ENCODE measurements around the gene ZFAND3.

DNA sequence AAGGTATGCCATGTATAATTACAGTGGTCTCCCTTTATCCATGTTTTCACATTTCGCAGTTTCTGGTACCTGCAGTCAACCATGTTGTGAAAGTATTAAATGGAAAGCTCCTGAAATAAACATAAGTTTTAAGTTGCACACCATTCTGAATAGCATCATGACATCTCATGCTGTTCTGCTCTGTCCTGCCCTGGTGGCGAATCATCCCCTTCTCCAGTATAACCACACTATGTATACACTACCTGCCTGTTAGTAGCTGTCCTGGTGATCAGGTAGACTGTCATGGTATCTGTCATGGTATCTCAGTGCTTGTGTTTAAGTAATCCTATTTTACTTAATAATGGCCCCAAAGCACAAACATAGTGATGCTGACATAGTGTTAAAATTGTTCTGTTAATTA is 97.1 kb downstream of the ZFAND3 start:
- TF ChIP-seq, protein P1, sequence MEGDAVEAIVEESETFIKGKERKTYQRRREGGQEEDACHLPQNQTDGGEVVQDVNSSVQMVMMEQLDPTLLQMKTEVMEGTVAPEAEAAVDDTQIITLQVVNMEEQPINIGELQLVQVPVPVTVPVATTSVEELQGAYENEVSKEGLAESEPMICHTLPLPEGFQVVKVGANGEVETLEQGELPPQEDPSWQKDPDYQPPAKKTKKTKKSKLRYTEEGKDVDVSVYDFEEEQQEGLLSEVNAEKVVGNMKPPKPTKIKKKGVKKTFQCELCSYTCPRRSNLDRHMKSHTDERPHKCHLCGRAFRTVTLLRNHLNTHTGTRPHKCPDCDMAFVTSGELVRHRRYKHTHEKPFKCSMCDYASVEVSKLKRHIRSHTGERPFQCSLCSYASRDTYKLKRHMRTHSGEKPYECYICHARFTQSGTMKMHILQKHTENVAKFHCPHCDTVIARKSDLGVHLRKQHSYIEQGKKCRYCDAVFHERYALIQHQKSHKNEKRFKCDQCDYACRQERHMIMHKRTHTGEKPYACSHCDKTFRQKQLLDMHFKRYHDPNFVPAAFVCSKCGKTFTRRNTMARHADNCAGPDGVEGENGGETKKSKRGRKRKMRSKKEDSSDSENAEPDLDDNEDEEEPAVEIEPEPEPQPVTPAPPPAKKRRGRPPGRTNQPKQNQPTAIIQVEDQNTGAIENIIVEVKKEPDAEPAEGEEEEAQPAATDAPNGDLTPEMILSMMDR (conservative IDR thresholded peaks at IDR 0.05; ENCODE audit: low read depth in 2 of 2), result no peak
- TF ChIP-seq POLR2AphosphoS5 (IDR thresholded peaks at IDR 0.05; ENCODE audit: low read depth), result no peak
- no peak for TF ChIP-seq NANOG (IDR thresholded peaks at IDR 0.05; ENCODE audit: borderline replicate concordance)
- no peak for TF ChIP-seq EZH2 (IDR thresholded peaks at IDR 0.05; ENCODE audit: low read depth, unreplicated experiment)
- TF ChIP-seq CREB1 (CRISPR knock-in tag; IDR thresholded peaks at IDR 0.05; ENCODE audit: low read depth), result no peak
- TF ChIP-seq, protein P2, sequence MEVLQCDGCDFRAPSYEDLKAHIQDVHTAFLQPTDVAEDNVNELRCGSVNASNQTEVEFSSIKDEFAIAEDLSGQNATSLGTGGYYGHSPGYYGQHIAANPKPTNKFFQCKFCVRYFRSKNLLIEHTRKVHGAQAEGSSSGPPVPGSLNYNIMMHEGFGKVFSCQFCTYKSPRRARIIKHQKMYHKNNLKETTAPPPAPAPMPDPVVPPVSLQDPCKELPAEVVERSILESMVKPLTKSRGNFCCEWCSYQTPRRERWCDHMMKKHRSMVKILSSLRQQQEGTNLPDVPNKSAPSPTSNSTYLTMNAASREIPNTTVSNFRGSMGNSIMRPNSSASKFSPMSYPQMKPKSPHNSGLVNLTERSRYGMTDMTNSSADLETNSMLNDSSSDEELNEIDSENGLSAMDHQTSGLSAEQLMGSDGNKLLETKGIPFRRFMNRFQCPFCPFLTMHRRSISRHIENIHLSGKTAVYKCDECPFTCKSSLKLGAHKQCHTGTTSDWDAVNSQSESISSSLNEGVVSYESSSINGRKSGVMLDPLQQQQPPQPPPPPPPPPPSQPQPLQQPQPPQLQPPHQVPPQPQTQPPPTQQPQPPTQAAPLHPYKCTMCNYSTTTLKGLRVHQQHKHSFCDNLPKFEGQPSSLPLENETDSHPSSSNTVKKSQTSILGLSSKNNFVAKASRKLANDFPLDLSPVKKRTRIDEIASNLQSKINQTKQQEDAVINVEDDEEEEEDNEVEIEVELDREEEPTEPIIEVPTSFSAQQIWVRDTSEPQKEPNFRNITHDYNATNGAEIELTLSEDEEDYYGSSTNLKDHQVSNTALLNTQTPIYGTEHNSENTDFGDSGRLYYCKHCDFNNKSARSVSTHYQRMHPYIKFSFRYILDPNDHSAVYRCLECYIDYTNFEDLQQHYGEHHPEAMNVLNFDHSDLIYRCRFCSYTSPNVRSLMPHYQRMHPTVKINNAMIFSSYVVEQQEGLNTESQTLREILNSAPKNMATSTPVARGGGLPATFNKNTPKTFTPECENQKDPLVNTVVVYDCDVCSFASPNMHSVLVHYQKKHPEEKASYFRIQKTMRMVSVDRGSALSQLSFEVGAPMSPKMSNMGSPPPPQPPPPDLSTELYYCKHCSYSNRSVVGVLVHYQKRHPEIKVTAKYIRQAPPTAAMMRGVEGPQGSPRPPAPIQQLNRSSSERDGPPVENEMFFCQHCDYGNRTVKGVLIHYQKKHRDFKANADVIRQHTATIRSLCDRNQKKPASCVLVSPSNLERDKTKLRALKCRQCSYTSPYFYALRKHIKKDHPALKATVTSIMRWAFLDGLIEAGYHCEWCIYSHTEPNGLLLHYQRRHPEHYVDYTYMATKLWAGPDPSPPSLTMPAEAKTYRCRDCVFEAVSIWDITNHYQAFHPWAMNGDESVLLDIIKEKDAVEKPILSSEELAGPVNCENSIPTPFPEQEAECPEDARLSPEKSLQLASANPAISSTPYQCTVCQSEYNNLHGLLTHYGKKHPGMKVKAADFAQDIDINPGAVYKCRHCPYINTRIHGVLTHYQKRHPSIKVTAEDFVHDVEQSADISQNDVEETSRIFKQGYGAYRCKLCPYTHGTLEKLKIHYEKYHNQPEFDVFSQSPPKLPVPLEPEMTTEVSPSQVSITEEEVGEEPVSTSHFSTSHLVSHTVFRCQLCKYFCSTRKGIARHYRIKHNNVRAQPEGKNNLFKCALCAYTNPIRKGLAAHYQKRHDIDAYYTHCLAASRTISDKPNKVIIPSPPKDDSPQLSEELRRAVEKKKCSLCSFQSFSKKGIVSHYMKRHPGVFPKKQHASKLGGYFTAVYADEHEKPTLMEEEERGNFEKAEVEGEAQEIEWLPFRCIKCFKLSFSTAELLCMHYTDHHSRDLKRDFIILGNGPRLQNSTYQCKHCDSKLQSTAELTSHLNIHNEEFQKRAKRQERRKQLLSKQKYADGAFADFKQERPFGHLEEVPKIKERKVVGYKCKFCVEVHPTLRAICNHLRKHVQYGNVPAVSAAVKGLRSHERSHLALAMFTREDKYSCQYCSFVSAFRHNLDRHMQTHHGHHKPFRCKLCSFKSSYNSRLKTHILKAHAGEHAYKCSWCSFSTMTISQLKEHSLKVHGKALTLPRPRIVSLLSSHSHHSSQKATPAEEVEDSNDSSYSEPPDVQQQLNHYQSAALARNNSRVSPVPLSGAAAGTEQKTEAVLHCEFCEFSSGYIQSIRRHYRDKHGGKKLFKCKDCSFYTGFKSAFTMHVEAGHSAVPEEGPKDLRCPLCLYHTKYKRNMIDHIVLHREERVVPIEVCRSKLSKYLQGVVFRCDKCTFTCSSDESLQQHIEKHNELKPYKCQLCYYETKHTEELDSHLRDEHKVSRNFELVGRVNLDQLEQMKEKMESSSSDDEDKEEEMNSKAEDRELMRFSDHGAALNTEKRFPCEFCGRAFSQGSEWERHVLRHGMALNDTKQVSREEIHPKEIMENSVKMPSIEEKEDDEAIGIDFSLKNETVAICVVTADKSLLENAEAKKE (CRISPR knock-in tag; IDR thresholded peaks at IDR 0.05), result no peak

Data from GM23338 (cell line).